Thyroid gland (tissue), 4 donors: Measurements from ENCODE around the gene OR13D1. TPM values are rescaled to one million over a fixed set of nuclear protein-coding genes. Genes with fewer than 3 reads are reported as not detected.
"Not testable (repeated sequence)": the region's sequence is repeated elsewhere in the genome, so short reads cannot be mapped to it uniquely, and the experiment has no call there.

Source experiments
- DNase-seq, 2 donors: peaks; one replicate each; pipeline ENCODE4 v3.0.0-alpha.2; 2019
- H3K27ac ChIP-seq, 3 donors: fragments of 200-600 bp; sonication (generic); 1 replicate in 2 of 3; 2 replicates in 1 of 3; pipeline ENCODE4 v1.5.1; 2016 to 2019; ENCODE audit warnings: mild to moderate bottlenecking in 1 of 3, moderate library complexity in 1 of 3
- H3K27me3 ChIP-seq: fragments of 200-600 bp; sonication (generic); one replicate; pipeline ENCODE4 v1.5.1; 2019
- H3K36me3 ChIP-seq, 2 donors: fragments of 200-600 bp; sonication (generic); one replicate each; pipeline ENCODE4 v1.5.1; 2016 to 2019
- H3K4me1 ChIP-seq, 2 donors: fragments of 200-600 bp; sonication (generic); one replicate each; pipeline ENCODE4 v1.5.1; 2017 to 2019
- H3K4me3 ChIP-seq, 3 donors: fragments of 200-600 bp; sonication (generic); replicated peaks in 1 of 3; 1 replicate in 2 of 3; 2 replicates in 1 of 3; pipeline ENCODE4 v1.5.1; 2016; ENCODE audit warnings: mild to moderate bottlenecking in 1 of 3
- H3K9me3 ChIP-seq: fragments of 200-600 bp; sonication (generic); one replicate; pipeline ENCODE4 v1.5.1; 2017
- POLR2A ChIP-seq, 2 donors: fragments of 450-650 bp; IDR thresholded peaks; one replicate each; pipeline ENCODE4 v1.6.1; 2017; ENCODE audit warnings: antibody characterized with exemption in 2 of 2, mild to moderate bottlenecking in 2 of 2, moderate library complexity in 1 of 2
- WGBS, 2 donors: methylation state at CpG; one replicate each; pipeline ENCODE4 v1.1.5; 2017; 5-methylcytosine and 5-hydroxymethylcytosine counted together
- intact Hi-C: fragments of 100-400 bp; cut with DNase I; formaldehyde crosslinking; loops from one replicate; pipeline ENCODE4 v1.15.1; 2023
- total RNA-seq, 4 donors: library from RNA; depleted of rRNA; stranded (reverse); fragments of >200 nt; gene quantifications; one replicate each; pipeline ENCODE4 v1.2.3, GENCODE V29; 2016
- TF ChIP-seq, protein P1 (sequence below), 6 experiments: fragments of 200-600 bp in 3 of 6; fragments of 450-650 bp in 3 of 6; sonication (generic) in 3 of 6; IDR thresholded peaks; one replicate each; pipeline ENCODE4 v1.5.1; 2016 to 2019; ENCODE audit warnings: antibody characterized with exemption in 6 of 6, mild to moderate bottlenecking in 2 of 6, inconsistent platforms in 1 of 6, moderate library complexity in 1 of 6

The OR13D1 gene
- total RNA-seq, 4 donors from 2014 or later, result not detected

DNA sequence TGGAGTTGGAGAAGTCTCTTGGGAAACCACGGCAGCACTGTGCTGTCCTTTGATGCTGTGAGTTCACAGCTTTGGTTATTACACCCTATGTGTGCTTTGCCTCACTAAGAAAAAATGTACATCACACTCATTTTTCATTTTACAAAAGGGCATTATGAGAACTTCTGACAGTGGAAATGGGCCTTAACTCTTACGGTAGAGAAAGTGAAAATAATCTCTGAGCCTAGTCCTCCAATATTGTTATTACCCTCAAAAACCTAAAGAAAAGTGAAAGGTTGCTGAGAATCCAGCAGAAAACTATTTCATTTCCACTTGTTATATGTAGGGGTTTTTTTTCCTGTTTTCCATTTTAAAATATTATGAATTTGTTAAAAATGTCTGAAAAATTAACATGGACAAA, 8.2 kb upstream of the OR13D1 start:
- H3K36me3 ChIP-seq, result no peaks in the 10 kb centered on the region
- H3K27me3 ChIP-seq, result no peaks in the 10 kb centered on the region
- no peaks in the 10 kb centered on the region for H3K9me3 ChIP-seq
- no peak overlapping the region for H3K4me3 ChIP-seq
- TF ChIP-seq, protein P1, sequence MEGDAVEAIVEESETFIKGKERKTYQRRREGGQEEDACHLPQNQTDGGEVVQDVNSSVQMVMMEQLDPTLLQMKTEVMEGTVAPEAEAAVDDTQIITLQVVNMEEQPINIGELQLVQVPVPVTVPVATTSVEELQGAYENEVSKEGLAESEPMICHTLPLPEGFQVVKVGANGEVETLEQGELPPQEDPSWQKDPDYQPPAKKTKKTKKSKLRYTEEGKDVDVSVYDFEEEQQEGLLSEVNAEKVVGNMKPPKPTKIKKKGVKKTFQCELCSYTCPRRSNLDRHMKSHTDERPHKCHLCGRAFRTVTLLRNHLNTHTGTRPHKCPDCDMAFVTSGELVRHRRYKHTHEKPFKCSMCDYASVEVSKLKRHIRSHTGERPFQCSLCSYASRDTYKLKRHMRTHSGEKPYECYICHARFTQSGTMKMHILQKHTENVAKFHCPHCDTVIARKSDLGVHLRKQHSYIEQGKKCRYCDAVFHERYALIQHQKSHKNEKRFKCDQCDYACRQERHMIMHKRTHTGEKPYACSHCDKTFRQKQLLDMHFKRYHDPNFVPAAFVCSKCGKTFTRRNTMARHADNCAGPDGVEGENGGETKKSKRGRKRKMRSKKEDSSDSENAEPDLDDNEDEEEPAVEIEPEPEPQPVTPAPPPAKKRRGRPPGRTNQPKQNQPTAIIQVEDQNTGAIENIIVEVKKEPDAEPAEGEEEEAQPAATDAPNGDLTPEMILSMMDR (IDR thresholded peaks at IDR 0.05), result no peak
- TF ChIP-seq POLR2A (IDR thresholded peaks at IDR 0.05), result no peak
- 49 to 53% methylated on average over 2 of the region's 2 CpGs for WGBS, 2 donors
- H3K4me1 ChIP-seq, result no peaks in the 10 kb centered on the region
- intact Hi-C loops, result no loop called here
- DNase-seq, result no peak
- no peak overlapping the region for H3K27ac ChIP-seq

GRCh38 chr9:104700306-104700705, 6.0 kb downstream of the OR13D1 start:
- Histone ChIP-seq H3K27ac (no peak overlapping the region), H3K4me1 (no peaks in the 10 kb centered on the region), H3K4me3 (no peak overlapping the region), H3K27me3 (no peaks in the 10 kb centered on the region), H3K36me3 (no peaks in the 10 kb centered on the region), H3K9me3 (no peaks in the 10 kb centered on the region)
- no peak for DNase-seq
- WGBS, 2 donors, result 72 to 75% methylated on average over 3 of the region's 3 CpGs
- TF ChIP-seq, protein P1 (IDR thresholded peaks at IDR 0.05), result no peak
- TF ChIP-seq POLR2A (IDR thresholded peaks at IDR 0.05), result no peak
- intact Hi-C loops, result no loop called here

DNA sequence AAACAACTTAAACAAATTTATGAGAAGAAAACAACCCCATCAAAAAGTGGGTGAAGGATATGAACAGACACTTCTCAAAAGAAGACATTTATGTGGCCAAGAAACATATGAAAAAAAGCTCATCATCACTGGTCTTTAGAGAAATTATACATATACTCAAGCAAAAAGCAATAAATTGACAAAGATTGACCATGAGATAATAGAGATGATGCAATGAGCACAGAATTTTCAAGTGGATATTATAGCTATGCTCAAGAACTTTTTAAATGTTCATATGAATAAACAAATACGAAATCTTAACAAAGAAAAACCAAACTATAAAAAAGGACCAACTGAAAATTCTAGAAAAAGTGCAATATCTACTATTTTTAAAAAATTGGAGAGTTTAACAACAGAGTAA, 14.4 kb downstream of the OR13D1 start:
- H3K36me3 ChIP-seq, H3K4me1 ChIP-seq, DNase-seq, H3K27me3 ChIP-seq, H3K4me3 ChIP-seq, H3K9me3 ChIP-seq, intact Hi-C loops, H3K27ac ChIP-seq: not testable (repeated sequence)
- 62 to 77% methylated on average over 1 of the region's 1 CpG for WGBS, 2 donors

- no peak overlapping the region for H3K27ac ChIP-seq
- 79 to 83% methylated on average over 4 of the region's 4 CpGs for WGBS, 2 donors
- H3K4me1 ChIP-seq, result no peaks in the 10 kb centered on the region
- intact Hi-C loops, result no loop called here
- TF ChIP-seq, protein P1 (IDR thresholded peaks at IDR 0.05), result no peak
- TF ChIP-seq POLR2A (IDR thresholded peaks at IDR 0.05), result no peak
- no peaks in the 10 kb centered on the region for H3K36me3 ChIP-seq
- no peak for DNase-seq
- H3K4me3 ChIP-seq, result no peak overlapping the region
- H3K9me3 ChIP-seq, result no peaks in the 10 kb centered on the region
- H3K27me3 ChIP-seq, result no peaks in the 10 kb centered on the region
Observed at GRCh38 chr9:104711604-104712003, 17.3 kb downstream of the OR13D1 start.

GRCh38 chr9:104725014-104725413, 30.7 kb downstream of the OR13D1 start:
- Histone ChIP-seq H3K4me3 (no peak overlapping the region), H3K4me1 (no peaks in the 10 kb centered on the region), H3K9me3 (no peaks in the 10 kb centered on the region), H3K27me3 (no peaks in the 10 kb centered on the region), H3K27ac (no peak overlapping the region), H3K36me3 (no peaks in the 10 kb centered on the region)
- no peak for DNase-seq
- TF ChIP-seq, protein P1 (IDR thresholded peaks at IDR 0.05), result no peak
- no peak for TF ChIP-seq POLR2A (IDR thresholded peaks at IDR 0.05)
- WGBS, 2 donors, result 82 to 88% methylated on average over 5 of the region's 5 CpGs
- intact Hi-C loops, result no loop called here

GRCh38 chr9:104738452-104738851, 44.1 kb downstream of the OR13D1 start:
- 58 to 72% methylated on average over 3 of the region's 3 CpGs for WGBS, 2 donors
- Histone ChIP-seq H3K27ac (no peak overlapping the region), H3K36me3 (no peaks in the 10 kb centered on the region), H3K4me3 (no peak overlapping the region), H3K9me3 (no peaks in the 10 kb centered on the region), H3K4me1 (no peaks in the 10 kb centered on the region), H3K27me3 (no peaks in the 10 kb centered on the region)
- no peak for TF ChIP-seq POLR2A (IDR thresholded peaks at IDR 0.05)
- TF ChIP-seq, protein P1 (IDR thresholded peaks at IDR 0.05), result no peak
- intact Hi-C loops, result no loop called here
- DNase-seq, result no peak
